Measurements from ENCODE around the gene ZNF148.

DNA sequence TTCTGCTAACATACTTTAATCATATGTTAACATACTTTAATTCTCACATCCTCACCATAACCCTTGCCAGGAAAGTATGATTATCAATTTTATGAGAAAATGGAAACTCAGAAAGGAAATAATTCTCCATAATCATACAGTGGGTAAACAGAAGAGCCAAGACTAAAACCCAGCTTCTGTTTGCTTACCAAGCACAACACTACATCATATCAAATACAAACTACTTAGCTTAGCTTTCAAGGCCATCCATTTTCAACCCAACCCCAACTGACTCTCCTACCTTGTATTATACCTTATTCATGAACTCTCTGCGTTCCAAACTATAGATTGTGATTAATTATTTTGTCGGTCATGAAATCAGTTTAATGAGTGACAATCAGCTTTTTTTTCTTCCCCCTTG lies 9.0 kb downstream of the ZNF148 start:
- TF ChIP-seq, protein P1, sequence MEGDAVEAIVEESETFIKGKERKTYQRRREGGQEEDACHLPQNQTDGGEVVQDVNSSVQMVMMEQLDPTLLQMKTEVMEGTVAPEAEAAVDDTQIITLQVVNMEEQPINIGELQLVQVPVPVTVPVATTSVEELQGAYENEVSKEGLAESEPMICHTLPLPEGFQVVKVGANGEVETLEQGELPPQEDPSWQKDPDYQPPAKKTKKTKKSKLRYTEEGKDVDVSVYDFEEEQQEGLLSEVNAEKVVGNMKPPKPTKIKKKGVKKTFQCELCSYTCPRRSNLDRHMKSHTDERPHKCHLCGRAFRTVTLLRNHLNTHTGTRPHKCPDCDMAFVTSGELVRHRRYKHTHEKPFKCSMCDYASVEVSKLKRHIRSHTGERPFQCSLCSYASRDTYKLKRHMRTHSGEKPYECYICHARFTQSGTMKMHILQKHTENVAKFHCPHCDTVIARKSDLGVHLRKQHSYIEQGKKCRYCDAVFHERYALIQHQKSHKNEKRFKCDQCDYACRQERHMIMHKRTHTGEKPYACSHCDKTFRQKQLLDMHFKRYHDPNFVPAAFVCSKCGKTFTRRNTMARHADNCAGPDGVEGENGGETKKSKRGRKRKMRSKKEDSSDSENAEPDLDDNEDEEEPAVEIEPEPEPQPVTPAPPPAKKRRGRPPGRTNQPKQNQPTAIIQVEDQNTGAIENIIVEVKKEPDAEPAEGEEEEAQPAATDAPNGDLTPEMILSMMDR (conservative IDR thresholded peaks at IDR 0.05; ENCODE audit: low read depth, low read length): no peak
- TF ChIP-seq EZH2 (IDR thresholded peaks at IDR 0.05; ENCODE audit: borderline replicate concordance, low read depth, low read length, poor library complexity, severe bottlenecking): no peak
